ENCODE data around the gene DOCK10. TPM values are rescaled to one million over a fixed set of nuclear protein-coding genes. Genes with fewer than 3 reads are reported as not detected.
A peak's percentile ranks its signal among the peaks of the same experiment; 100 is the strongest.

The DOCK10 gene
- total and polyA plus RNA-seq, 2 donors (not counting 1 experiment from before 2014, with no cell fraction given): 49.5 to 139 TPM

- no peak for ATAC-seq (ENCODE audit: low read depth)
- ChIA-PET CTCF (interaction anchor here (0.6 to 4.0 kb wide), 5 partner anchors 10 to 617 kb away, joined by 3 to 20 read pairs (median 3); no protein-coding TSS in a partner anchor), POLR2A (interaction anchor here (0.6 kb wide), 1 partner anchor 18 kb away, joined by 3 read pairs; no protein-coding TSS in a partner anchor)
- H3K27ac ChIP-seq (ENCODE audit: low read length in 2 of 2): no peak overlapping the region
- intact Hi-C loops (cut with micrococcal nuclease): loop anchor here (5.0 to 10.0 kb wide), 4 partner anchors 110 to 1750 kb away; no protein-coding TSS in a partner anchor
- no peaks in the 10 kb centered on the region for H3K9me3 Mint-ChIP-seq (ENCODE audit: insufficient read depth)
- peak overlapping the region; percentile 87 for H3K4me2 ChIP-seq (replicated peaks; ENCODE audit: low read depth, low read length, poor library complexity, severe bottlenecking)
- TF ChIP-seq EZH2 (IDR thresholded peaks at IDR 0.05; ENCODE audit: borderline replicate concordance, insufficient read depth, low read depth, low read length, poor library complexity, severe bottlenecking): no peak
- TF ChIP-seq, protein P1, sequence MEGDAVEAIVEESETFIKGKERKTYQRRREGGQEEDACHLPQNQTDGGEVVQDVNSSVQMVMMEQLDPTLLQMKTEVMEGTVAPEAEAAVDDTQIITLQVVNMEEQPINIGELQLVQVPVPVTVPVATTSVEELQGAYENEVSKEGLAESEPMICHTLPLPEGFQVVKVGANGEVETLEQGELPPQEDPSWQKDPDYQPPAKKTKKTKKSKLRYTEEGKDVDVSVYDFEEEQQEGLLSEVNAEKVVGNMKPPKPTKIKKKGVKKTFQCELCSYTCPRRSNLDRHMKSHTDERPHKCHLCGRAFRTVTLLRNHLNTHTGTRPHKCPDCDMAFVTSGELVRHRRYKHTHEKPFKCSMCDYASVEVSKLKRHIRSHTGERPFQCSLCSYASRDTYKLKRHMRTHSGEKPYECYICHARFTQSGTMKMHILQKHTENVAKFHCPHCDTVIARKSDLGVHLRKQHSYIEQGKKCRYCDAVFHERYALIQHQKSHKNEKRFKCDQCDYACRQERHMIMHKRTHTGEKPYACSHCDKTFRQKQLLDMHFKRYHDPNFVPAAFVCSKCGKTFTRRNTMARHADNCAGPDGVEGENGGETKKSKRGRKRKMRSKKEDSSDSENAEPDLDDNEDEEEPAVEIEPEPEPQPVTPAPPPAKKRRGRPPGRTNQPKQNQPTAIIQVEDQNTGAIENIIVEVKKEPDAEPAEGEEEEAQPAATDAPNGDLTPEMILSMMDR (IDR thresholded peaks at IDR 0.05): no peak
- H3K9ac ChIP-seq (ENCODE audit: low read length): peak overlapping the region; percentile 85
- H3K79me2 ChIP-seq (ENCODE audit: control insufficient read depth, insufficient read depth, low read length): peaks cover 41% of the 10 kb centered on the region
- no peaks in the 10 kb centered on the region for H3K36me3 ChIP-seq (replicated peaks in 1 of 2; ENCODE audit: control extremely low read depth in 1 of 2, control insufficient read depth in 1 of 2, extremely low read depth in 1 of 2, insufficient read depth in 2 of 2, low read length in 1 of 2)
- H3K9me3 ChIP-seq (ENCODE audit: control extremely low read depth in 1 of 3, control insufficient read depth in 2 of 3, insufficient read depth in 1 of 3, low read length in 2 of 3): no peaks in the 10 kb centered on the region
- H3K27me3 ChIP-seq (replicated peaks in 1 of 4; ENCODE audit: control extremely low read depth in 1 of 4, control insufficient read depth in 3 of 4, insufficient read depth in 4 of 4, low read length in 3 of 4): peaks cover 0 to 5% (median 1%) of the 10 kb centered on the region in 4 experiments
- WGBS (ENCODE audit: insufficient coverage): 16% methylated on average over 11 of the region's 13 CpGs
- peaks cover 20 to 23% of the 10 kb centered on the region in 2 donors for H3K4me1 ChIP-seq (ENCODE audit: control insufficient read depth in 2 of 2, insufficient read depth in 2 of 2, low read length in 2 of 2)
- peaks cover 8% of the 10 kb centered on the region for H3K27me3 Mint-ChIP-seq
- peaks cover 43% of the 10 kb centered on the region for H3K4me1 Mint-ChIP-seq
- H2AFZ ChIP-seq (ENCODE audit: insufficient read depth, low read depth, low read length, poor library complexity, severe bottlenecking): peak overlapping the region; percentile 85
- H3K4me3 Mint-ChIP-seq: peak overlapping the region; percentile 81
- H3K27ac Mint-ChIP-seq: peak overlapping the region; percentile 73
- H3K4me3 ChIP-seq (ENCODE audit: control extremely low read depth in 1 of 5, extremely low read depth in 1 of 5, insufficient read depth in 1 of 5, low read depth in 2 of 5, low read length in 4 of 5): peak overlapping the region in 3 of 5 experiments; percentile 21 to 95 (median 84)
- DNase-seq: no peak
- H4K20me1 ChIP-seq (ENCODE audit: control insufficient read depth, insufficient read depth, low read length, poor library complexity, severe bottlenecking): no peaks in the 10 kb centered on the region
Observed at GRCh38 chr2:225042800-225043167, 516 bp upstream of the DOCK10 start.

DNA sequence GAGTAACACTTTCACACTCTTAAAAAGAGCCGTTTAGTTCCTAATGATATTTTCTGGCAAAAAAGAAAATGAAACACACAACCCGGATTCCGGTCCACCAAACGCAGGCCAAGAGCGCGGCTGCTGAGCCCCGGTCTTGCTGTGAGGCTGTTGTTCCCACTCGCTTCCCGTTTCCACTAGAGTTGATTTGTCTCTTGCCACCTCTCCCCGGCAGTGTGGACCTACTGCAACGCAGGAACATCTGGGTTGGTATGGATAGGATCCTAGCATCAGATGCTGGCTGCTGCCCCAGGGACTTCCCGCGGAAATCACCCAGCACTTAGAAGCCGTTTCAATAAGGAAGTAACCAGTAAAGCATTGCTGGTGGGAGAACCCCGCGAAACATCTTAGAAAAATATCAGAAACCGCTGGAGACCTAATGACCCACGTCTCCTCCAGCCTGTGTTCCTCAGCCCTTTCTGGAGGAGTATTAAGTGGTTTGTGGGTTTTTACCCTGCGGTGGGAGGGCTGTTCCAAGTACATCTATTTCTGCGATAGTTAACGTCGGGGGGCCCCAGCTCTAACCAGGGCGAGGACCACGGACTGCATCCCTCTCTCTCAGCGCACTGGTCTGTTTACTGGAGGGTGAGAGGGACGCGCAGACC lies 939 bp downstream of the DOCK10 start:
- H2AFZ ChIP-seq (ENCODE audit: insufficient read depth, low read depth, low read length, poor library complexity, severe bottlenecking): peak overlapping the region; percentile 85
- H3K4me2 ChIP-seq (replicated peaks; ENCODE audit: low read depth, low read length, poor library complexity, severe bottlenecking): peak overlapping the region; percentile 87
- peaks cover 56% of the 10 kb centered on the region for H3K79me2 ChIP-seq (ENCODE audit: control insufficient read depth, insufficient read depth, low read length)
- no peaks in the 10 kb centered on the region for H3K36me3 ChIP-seq (replicated peaks in 1 of 2; ENCODE audit: control extremely low read depth in 1 of 2, control insufficient read depth in 1 of 2, extremely low read depth in 1 of 2, insufficient read depth in 2 of 2, low read length in 1 of 2)
- peak overlapping the region; percentile 85 for H3K9ac ChIP-seq (ENCODE audit: low read length)
- Mint-ChIP-seq H3K27me3 (peaks cover 8% of the 10 kb centered on the region), H3K27ac (peak overlapping the region; percentile 97), H3K4me1 (peaks cover 54% of the 10 kb centered on the region), H3K4me3 (peak overlapping the region; percentile 95), H3K9me3 (ENCODE audit: insufficient read depth) (no peaks in the 10 kb centered on the region)
- CTCF ChIA-PET: interaction anchor here (0.7 to 4.0 kb wide), 5 partner anchors 15 to 619 kb away, joined by 3 to 20 read pairs (median 4); no protein-coding TSS in a partner anchor
- DNase-seq: peak; percentile 90
- ATAC-seq (ENCODE audit: low read depth): peak; percentile 70
- peak overlapping the region; percentile 87 to 91 for H3K27ac ChIP-seq (ENCODE audit: low read length in 2 of 2)
- under 1% methylated on average over 17 of the region's 27 CpGs for WGBS (ENCODE audit: insufficient coverage)
- H3K9me3 ChIP-seq (ENCODE audit: control extremely low read depth in 1 of 3, control insufficient read depth in 2 of 3, insufficient read depth in 1 of 3, low read length in 2 of 3): no peaks in the 10 kb centered on the region
- H4K20me1 ChIP-seq (ENCODE audit: control insufficient read depth, insufficient read depth, low read length, poor library complexity, severe bottlenecking): no peaks in the 10 kb centered on the region
- POLR2A ChIA-PET: interaction anchor here (1.0 kb wide), 1 partner anchor 37 kb away, joined by 3 read pairs; no protein-coding TSS in a partner anchor
- intact Hi-C loops (cut with micrococcal nuclease): loop anchor here (2.0 to 10.0 kb wide), 7 partner anchors 17 to 1751 kb away; partner anchors contain the start of gene MRPL44
- TF ChIP-seq EZH2 (IDR thresholded peaks at IDR 0.05; ENCODE audit: borderline replicate concordance, insufficient read depth, low read depth, low read length, poor library complexity, severe bottlenecking): no peak
- TF ChIP-seq, protein P1 (IDR thresholded peaks at IDR 0.05): no peak
- peaks cover 26 to 29% of the 10 kb centered on the region in 2 donors for H3K4me1 ChIP-seq (ENCODE audit: control insufficient read depth in 2 of 2, insufficient read depth in 2 of 2, low read length in 2 of 2)
- peak overlapping the region; percentile 58 to 95 (median 81) for H3K4me3 ChIP-seq (ENCODE audit: control extremely low read depth in 1 of 5, extremely low read depth in 1 of 5, insufficient read depth in 1 of 5, low read depth in 2 of 5, low read length in 4 of 5)
- H3K27me3 ChIP-seq (replicated peaks in 1 of 4; ENCODE audit: control extremely low read depth in 1 of 4, control insufficient read depth in 3 of 4, insufficient read depth in 4 of 4, low read length in 3 of 4): peaks cover 0 to 5% (median 0%) of the 10 kb centered on the region in 4 experiments
